Measurements from ENCODE around the gene TMEM200A. TPM values are rescaled to one million over a fixed set of nuclear protein-coding genes. Genes with fewer than 3 reads are reported as not detected.

TMEM200A gene
- polyA plus RNA-seq, 1 donor from 2014 or later: 31.3 TPM

GRCh38 chr6:130371921-130372420 is 6.2 kb downstream of the TMEM200A start:
- H3K36me3 ChIP-seq (ENCODE audit: insufficient read depth, low read length): no peaks in the 10 kb centered on the region
- no peak for TF ChIP-seq REST (IDR thresholded peaks at IDR 0.05; ENCODE audit: borderline replicate concordance)
- no peak for TF ChIP-seq EP300 (conservative IDR thresholded peaks at IDR 0.05; ENCODE audit: poor library complexity, severe bottlenecking)
- TF ChIP-seq MXI1 (conservative IDR thresholded peaks at IDR 0.05; ENCODE audit: poor library complexity, severe bottlenecking): no peak
- no peak for TF ChIP-seq POLR2AphosphoS5 (IDR thresholded peaks at IDR 0.05)
- TF ChIP-seq SMC3 (conservative IDR thresholded peaks at IDR 0.05; ENCODE audit: poor library complexity): no peak
- no peak for TF ChIP-seq TAF1 (IDR thresholded peaks at IDR 0.05; ENCODE audit: low read depth)
- TF ChIP-seq CTCF (IDR thresholded peaks at IDR 0.05; ENCODE audit: poor library complexity, severe bottlenecking): no peak
- TF ChIP-seq RAD21 (conservative IDR thresholded peaks at IDR 0.05): no peak
- TF ChIP-seq EZH2 (IDR thresholded peaks at IDR 0.05; ENCODE audit: borderline replicate concordance, insufficient read depth, low read length, poor library complexity, severe bottlenecking): no peak
- no peaks in the 10 kb centered on the region for H3K9me2 ChIP-seq (ENCODE audit: insufficient read depth, low read length)
- H3F3A ChIP-seq (ENCODE audit: insufficient read depth, low read length, poor library complexity, severe bottlenecking): no peaks in the 10 kb centered on the region
- H3K4me2 ChIP-seq (ENCODE audit: low read length): no peak overlapping the region
- H3K27me3 ChIP-seq (ENCODE audit: insufficient read depth, low read depth, low read length): no peaks in the 10 kb centered on the region
- peaks cover 19% of the 10 kb centered on the region for H3K79me2 ChIP-seq (replicated peaks; ENCODE audit: insufficient read depth, low read length)
- H2AFZ ChIP-seq (ENCODE audit: low read depth, low read length): no peak overlapping the region
- H4K20me1 ChIP-seq (ENCODE audit: insufficient read depth): no peaks in the 10 kb centered on the region
- H3K4me3 ChIP-seq (ENCODE audit: low read length): no peak overlapping the region
- no peaks in the 10 kb centered on the region for H3K9me3 ChIP-seq (ENCODE audit: low read length)
- no peak overlapping the region for H3K9ac ChIP-seq (ENCODE audit: low read length)
- no peak overlapping the region for H3K27ac ChIP-seq (ENCODE audit: low read length)

- Histone ChIP-seq H3K9ac (ENCODE audit: low read length) (no peak overlapping the region), H3K4me3 (ENCODE audit: low read length) (no peak overlapping the region), H3F3A (ENCODE audit: insufficient read depth, low read length, poor library complexity, severe bottlenecking) (no peaks in the 10 kb centered on the region), H3K9me3 (ENCODE audit: low read length) (no peaks in the 10 kb centered on the region), H3K27me3 (ENCODE audit: insufficient read depth, low read depth, low read length) (no peaks in the 10 kb centered on the region), H3K79me2 (replicated peaks; ENCODE audit: insufficient read depth, low read length) (peaks cover 12% of the 10 kb centered on the region), H3K9me2 (ENCODE audit: insufficient read depth, low read length) (no peaks in the 10 kb centered on the region), H3K4me2 (ENCODE audit: low read length) (no peak overlapping the region), H2AFZ (ENCODE audit: low read depth, low read length) (no peak overlapping the region), H3K36me3 (ENCODE audit: insufficient read depth, low read length) (no peaks in the 10 kb centered on the region), H3K27ac (ENCODE audit: low read length) (no peak overlapping the region), H4K20me1 (ENCODE audit: insufficient read depth) (no peaks in the 10 kb centered on the region)
- TF ChIP-seq EZH2 (IDR thresholded peaks at IDR 0.05; ENCODE audit: borderline replicate concordance, insufficient read depth, low read length, poor library complexity, severe bottlenecking): no peak
- no peak for TF ChIP-seq SMC3 (conservative IDR thresholded peaks at IDR 0.05; ENCODE audit: poor library complexity)
- TF ChIP-seq RAD21 (conservative IDR thresholded peaks at IDR 0.05): no peak
- TF ChIP-seq REST (IDR thresholded peaks at IDR 0.05; ENCODE audit: borderline replicate concordance): no peak
- no peak for TF ChIP-seq CTCF (IDR thresholded peaks at IDR 0.05; ENCODE audit: poor library complexity, severe bottlenecking)
- TF ChIP-seq MXI1 (conservative IDR thresholded peaks at IDR 0.05; ENCODE audit: poor library complexity, severe bottlenecking): no peak
- no peak for TF ChIP-seq POLR2AphosphoS5 (IDR thresholded peaks at IDR 0.05)
- no peak for TF ChIP-seq EP300 (conservative IDR thresholded peaks at IDR 0.05; ENCODE audit: poor library complexity, severe bottlenecking)
- TF ChIP-seq TAF1 (IDR thresholded peaks at IDR 0.05; ENCODE audit: low read depth): no peak
Observed at GRCh38 chr6:130372786-130373185, 7.0 kb downstream of the TMEM200A start.

Data from neural cell (in vitro differentiated cells).